ENCODE data around the gene TTBK1. TPM values are rescaled to one million over a fixed set of nuclear protein-coding genes. Genes with fewer than 3 reads are reported as not detected.
"Not testable (repeated sequence)": the region's sequence is repeated elsewhere in the genome, so short reads cannot be mapped to it uniquely, and the experiment has no call there.

Gene TTBK1
- polyA plus RNA-seq, 1 donor from 2014 or later = 4.2 TPM

DNA sequence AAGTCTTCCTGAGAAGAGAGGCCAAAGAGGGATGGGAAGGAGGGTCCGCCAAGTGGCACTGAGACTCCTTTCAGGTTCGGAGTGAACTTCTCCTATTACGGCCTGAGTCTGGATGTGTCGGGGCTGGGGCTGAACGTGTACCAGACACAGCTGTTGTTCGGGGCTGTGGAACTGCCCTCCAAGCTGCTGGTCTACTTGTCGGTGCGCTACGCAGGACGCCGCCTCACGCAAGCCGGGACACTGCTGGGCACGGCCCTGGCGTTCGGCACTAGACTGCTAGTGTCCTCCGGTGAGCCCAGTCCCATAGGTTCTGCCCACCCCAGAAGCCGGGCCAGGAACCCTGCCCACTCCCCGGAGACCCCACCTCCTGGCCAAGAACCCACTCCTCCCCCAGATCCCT, 58.8 kb downstream of the TTBK1 start:
- no peak overlapping the region for H3K4me3 ChIP-seq (ENCODE audit: low read length)
- H3K79me2 ChIP-seq (replicated peaks; ENCODE audit: insufficient read depth, low read length) = no peaks in the 10 kb centered on the region
- H3F3A ChIP-seq (ENCODE audit: insufficient read depth, low read length, poor library complexity, severe bottlenecking) = no peaks in the 10 kb centered on the region
- H2AFZ ChIP-seq (ENCODE audit: low read depth, low read length) = no peak overlapping the region
- H3K9ac ChIP-seq (ENCODE audit: low read length) = no peak overlapping the region
- TF ChIP-seq EP300 (conservative IDR thresholded peaks at IDR 0.05; ENCODE audit: poor library complexity, severe bottlenecking) (no peak), EZH2 (IDR thresholded peaks at IDR 0.05; ENCODE audit: borderline replicate concordance, insufficient read depth, low read length, poor library complexity, severe bottlenecking) (no peak), POLR2AphosphoS5 (IDR thresholded peaks at IDR 0.05) (no peak), MXI1 (conservative IDR thresholded peaks at IDR 0.05; ENCODE audit: poor library complexity, severe bottlenecking) (no peak), RAD21 (conservative IDR thresholded peaks at IDR 0.05) (no peak), SMC3 (conservative IDR thresholded peaks at IDR 0.05; ENCODE audit: poor library complexity) (no peak), TAF1 (IDR thresholded peaks at IDR 0.05; ENCODE audit: low read depth) (no peak)
- TF ChIP-seq, protein P1, sequence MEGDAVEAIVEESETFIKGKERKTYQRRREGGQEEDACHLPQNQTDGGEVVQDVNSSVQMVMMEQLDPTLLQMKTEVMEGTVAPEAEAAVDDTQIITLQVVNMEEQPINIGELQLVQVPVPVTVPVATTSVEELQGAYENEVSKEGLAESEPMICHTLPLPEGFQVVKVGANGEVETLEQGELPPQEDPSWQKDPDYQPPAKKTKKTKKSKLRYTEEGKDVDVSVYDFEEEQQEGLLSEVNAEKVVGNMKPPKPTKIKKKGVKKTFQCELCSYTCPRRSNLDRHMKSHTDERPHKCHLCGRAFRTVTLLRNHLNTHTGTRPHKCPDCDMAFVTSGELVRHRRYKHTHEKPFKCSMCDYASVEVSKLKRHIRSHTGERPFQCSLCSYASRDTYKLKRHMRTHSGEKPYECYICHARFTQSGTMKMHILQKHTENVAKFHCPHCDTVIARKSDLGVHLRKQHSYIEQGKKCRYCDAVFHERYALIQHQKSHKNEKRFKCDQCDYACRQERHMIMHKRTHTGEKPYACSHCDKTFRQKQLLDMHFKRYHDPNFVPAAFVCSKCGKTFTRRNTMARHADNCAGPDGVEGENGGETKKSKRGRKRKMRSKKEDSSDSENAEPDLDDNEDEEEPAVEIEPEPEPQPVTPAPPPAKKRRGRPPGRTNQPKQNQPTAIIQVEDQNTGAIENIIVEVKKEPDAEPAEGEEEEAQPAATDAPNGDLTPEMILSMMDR (IDR thresholded peaks at IDR 0.05; ENCODE audit: poor library complexity, severe bottlenecking) = no peak
- TF ChIP-seq, protein P2, sequence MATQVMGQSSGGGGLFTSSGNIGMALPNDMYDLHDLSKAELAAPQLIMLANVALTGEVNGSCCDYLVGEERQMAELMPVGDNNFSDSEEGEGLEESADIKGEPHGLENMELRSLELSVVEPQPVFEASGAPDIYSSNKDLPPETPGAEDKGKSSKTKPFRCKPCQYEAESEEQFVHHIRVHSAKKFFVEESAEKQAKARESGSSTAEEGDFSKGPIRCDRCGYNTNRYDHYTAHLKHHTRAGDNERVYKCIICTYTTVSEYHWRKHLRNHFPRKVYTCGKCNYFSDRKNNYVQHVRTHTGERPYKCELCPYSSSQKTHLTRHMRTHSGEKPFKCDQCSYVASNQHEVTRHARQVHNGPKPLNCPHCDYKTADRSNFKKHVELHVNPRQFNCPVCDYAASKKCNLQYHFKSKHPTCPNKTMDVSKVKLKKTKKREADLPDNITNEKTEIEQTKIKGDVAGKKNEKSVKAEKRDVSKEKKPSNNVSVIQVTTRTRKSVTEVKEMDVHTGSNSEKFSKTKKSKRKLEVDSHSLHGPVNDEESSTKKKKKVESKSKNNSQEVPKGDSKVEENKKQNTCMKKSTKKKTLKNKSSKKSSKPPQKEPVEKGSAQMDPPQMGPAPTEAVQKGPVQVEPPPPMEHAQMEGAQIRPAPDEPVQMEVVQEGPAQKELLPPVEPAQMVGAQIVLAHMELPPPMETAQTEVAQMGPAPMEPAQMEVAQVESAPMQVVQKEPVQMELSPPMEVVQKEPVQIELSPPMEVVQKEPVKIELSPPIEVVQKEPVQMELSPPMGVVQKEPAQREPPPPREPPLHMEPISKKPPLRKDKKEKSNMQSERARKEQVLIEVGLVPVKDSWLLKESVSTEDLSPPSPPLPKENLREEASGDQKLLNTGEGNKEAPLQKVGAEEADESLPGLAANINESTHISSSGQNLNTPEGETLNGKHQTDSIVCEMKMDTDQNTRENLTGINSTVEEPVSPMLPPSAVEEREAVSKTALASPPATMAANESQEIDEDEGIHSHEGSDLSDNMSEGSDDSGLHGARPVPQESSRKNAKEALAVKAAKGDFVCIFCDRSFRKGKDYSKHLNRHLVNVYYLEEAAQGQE (IDR thresholded peaks at IDR 0.05; ENCODE audit: borderline replicate concordance) = no peak
- H3K9me2 ChIP-seq (ENCODE audit: insufficient read depth, low read length) = no peaks in the 10 kb centered on the region
- H3K36me3 ChIP-seq (ENCODE audit: insufficient read depth, low read length) = no peaks in the 10 kb centered on the region
- H3K9me3 ChIP-seq (ENCODE audit: low read length) = no peaks in the 10 kb centered on the region
- no peaks in the 10 kb centered on the region for H3K27me3 ChIP-seq (ENCODE audit: insufficient read depth, low read depth, low read length)
- H3K4me2 ChIP-seq (ENCODE audit: low read length) = no peak overlapping the region
- no peak overlapping the region for H3K27ac ChIP-seq (ENCODE audit: low read length)
- H4K20me1 ChIP-seq (ENCODE audit: insufficient read depth) = no peaks in the 10 kb centered on the region

DNA sequence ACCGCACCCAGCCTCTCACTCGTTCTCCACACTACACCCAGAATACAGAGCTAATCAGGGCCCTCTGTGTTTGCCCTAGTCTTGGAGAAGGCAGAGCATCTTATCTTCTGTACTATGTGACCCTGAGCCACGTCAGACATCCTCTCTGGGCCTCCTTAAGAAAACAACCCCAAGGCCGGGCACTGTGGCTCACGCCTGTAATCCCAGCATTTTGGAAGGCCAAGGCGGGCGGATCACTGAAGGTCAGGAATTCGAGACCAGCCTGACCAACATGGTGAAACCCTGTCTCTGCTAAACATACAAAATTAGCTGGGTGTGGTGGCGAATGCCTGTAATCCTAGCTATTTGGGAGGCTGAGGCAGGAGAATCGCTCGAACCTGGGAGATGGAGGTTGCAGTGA, 59.7 kb downstream of the TTBK1 start:
- H3K27ac ChIP-seq (ENCODE audit: low read length); H3F3A ChIP-seq (ENCODE audit: insufficient read depth, low read length, poor library complexity, severe bottlenecking); H2AFZ ChIP-seq (ENCODE audit: low read depth, low read length); H3K9me2 ChIP-seq (ENCODE audit: insufficient read depth, low read length); H3K9me3 ChIP-seq (ENCODE audit: low read length); H3K36me3 ChIP-seq (ENCODE audit: insufficient read depth, low read length); H3K4me3 ChIP-seq (ENCODE audit: low read length); H3K9ac ChIP-seq (ENCODE audit: low read length); H3K27me3 ChIP-seq (ENCODE audit: insufficient read depth, low read depth, low read length); H4K20me1 ChIP-seq (ENCODE audit: insufficient read depth); H3K79me2 ChIP-seq (replicated peaks; ENCODE audit: insufficient read depth, low read length); H3K4me2 ChIP-seq (ENCODE audit: low read length): not testable (repeated sequence)

DNA sequence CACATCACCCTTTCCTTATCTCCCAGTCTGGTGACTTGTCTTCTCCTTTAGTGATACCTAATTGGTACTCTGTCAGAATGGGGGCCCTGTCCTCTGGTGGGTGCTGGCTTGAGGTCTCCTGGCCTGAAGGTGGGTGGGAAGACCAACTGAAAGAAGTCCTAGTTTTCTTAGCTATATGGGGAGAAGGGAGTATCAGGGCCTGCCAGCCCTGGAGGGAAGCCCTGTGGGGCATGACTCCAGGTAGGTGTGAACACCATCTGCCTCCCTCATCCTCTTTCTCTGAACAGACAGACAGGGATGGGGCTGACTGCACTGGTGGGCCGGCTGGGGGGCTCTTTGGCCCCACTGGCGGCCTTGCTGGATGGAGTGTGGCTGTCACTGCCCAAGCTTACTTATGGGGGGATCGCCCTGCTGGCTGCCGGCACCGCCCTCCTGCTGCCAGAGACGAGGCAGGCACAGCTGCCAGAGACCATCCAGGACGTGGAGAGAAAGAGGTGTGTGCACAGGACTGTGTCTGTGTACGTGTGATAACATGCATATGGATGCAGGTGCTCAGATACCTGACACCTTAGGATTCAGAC, 60.6 kb downstream of the TTBK1 start:
- H3K36me3 ChIP-seq (ENCODE audit: insufficient read depth, low read length) = no peaks in the 10 kb centered on the region
- no peak for TF ChIP-seq EP300 (conservative IDR thresholded peaks at IDR 0.05; ENCODE audit: poor library complexity, severe bottlenecking)
- no peak for TF ChIP-seq TAF1 (IDR thresholded peaks at IDR 0.05; ENCODE audit: low read depth)
- no peaks in the 10 kb centered on the region for H3F3A ChIP-seq (ENCODE audit: insufficient read depth, low read length, poor library complexity, severe bottlenecking)
- H3K4me2 ChIP-seq (ENCODE audit: low read length) = no peak overlapping the region
- peaks cover 11% of the 10 kb centered on the region for H3K27me3 ChIP-seq (ENCODE audit: insufficient read depth, low read depth, low read length)
- no peaks in the 10 kb centered on the region for H3K79me2 ChIP-seq (replicated peaks; ENCODE audit: insufficient read depth, low read length)
- H2AFZ ChIP-seq (ENCODE audit: low read depth, low read length) = no peak overlapping the region
- H3K9ac ChIP-seq (ENCODE audit: low read length) = no peak overlapping the region
- no peak overlapping the region for H3K4me3 ChIP-seq (ENCODE audit: low read length)
- H3K9me2 ChIP-seq (ENCODE audit: insufficient read depth, low read length) = no peaks in the 10 kb centered on the region
- H4K20me1 ChIP-seq (ENCODE audit: insufficient read depth) = no peaks in the 10 kb centered on the region
- no peaks in the 10 kb centered on the region for H3K9me3 ChIP-seq (ENCODE audit: low read length)
- H3K27ac ChIP-seq (ENCODE audit: low read length) = no peak overlapping the region

Measured in neural cell (in vitro differentiated cells).